K562 (cell line): ENCODE measurements around the gene GPR39. TPM values are rescaled to one million over a fixed set of nuclear protein-coding genes. Genes with fewer than 3 reads are reported as not detected.

ENCODE experiments used
- ATAC-seq: fragments of 200-7000 bp; cut with Tn5 transposase; 3 replicates; pipeline ENCODE4 v1.9.1; 2020; ENCODE audit warnings: moderate library complexity
- BruUV-seq: library from RNA; stranded (reverse); fragments of 400-500 nt; replicated peaks from 2 replicates; lab custom pipeline; 2021; lab: Mats Ljungman, UMichigan
- CTCF ChIA-PET: fragments of 300-600 bp; formaldehyde crosslinking; extraction: SDS; loops from one replicate; lab custom pipeline; 2021; ENCODE audit warnings: low intra/inter-chr PET ratio; lab: Yijun Ruan, JAX
- POLR2A ChIA-PET: fragments of 300-600, 350-650 bp; sonication (Branson Sonifier 250); formaldehyde crosslinking; extraction: SDS; loops from one replicate; lab custom pipeline; 2021; ENCODE audit warnings: antibody characterized with exemption, inconsistent platforms; lab: Yijun Ruan, JAX
- DNase-seq, 4 experiments: peaks; one replicate each; pipeline versions ENCODE4 v3.0.0 to v3.0.0-alpha.2; 2011 to 2018; ENCODE audit warnings: low spot score in 3 of 4, mixed read lengths in 3 of 4; ENCODE audit errors: extremely low read depth in 1 of 4
- FAIRE-seq: peaks from 2 replicates; lab custom pipeline; 2011; peaks lifted over from hg19 to GRCh38; lab: Jason Lieb, UNC
- H2AFZ ChIP-seq: 2 replicates; pipeline ENCODE4 v1.6.0; 2011; ENCODE audit warnings: low read depth, low read length, control low read depth, inconsistent platforms
- H3K27ac ChIP-seq: fragments of 200-600 bp; 3 replicates; pipeline ENCODE4 v1.8.0; 2011; ENCODE audit warnings: low read depth, mild to moderate bottlenecking, control low read depth, inconsistent platforms, low read length, moderate library complexity, mixed read lengths; ENCODE audit errors: extremely low read depth
- H3K27me3 ChIP-seq, 2 experiments: fragments of 300-600 bp in 1 of 2; 2 replicates in 1 of 2; 3 replicates in 1 of 2; pipeline versions ENCODE4 v1.6.0 to v1.8.0; 2011; ENCODE audit warnings: inconsistent platforms in 2 of 2, low read length in 2 of 2, mild to moderate bottlenecking in 1 of 2, mixed read lengths in 1 of 2, moderate library complexity in 1 of 2; ENCODE audit not compliant: control insufficient read depth in 2 of 2, insufficient read depth in 2 of 2
- H3K36me3 ChIP-seq: fragments of 300-600 bp; 3 replicates; pipeline ENCODE4 v1.8.0; 2011; ENCODE audit warnings: mild to moderate bottlenecking, low read length, inconsistent platforms; ENCODE audit not compliant: control insufficient read depth, insufficient read depth
- H3K4me1 ChIP-seq, 2 experiments: fragments of 200-600 bp in 1 of 2; replicated peaks in 1 of 2; 2 replicates in 1 of 2; 3 replicates in 1 of 2; pipeline versions ENCODE4 v1.5.1 to v1.8.0; 2011; ENCODE audit warnings: inconsistent platforms in 2 of 2, low read length in 2 of 2, mild to moderate bottlenecking in 1 of 2, mixed read lengths in 1 of 2, moderate library complexity in 1 of 2; ENCODE audit not compliant: control insufficient read depth in 2 of 2, insufficient read depth in 2 of 2
- H3K4me2 ChIP-seq: 2 replicates; pipeline ENCODE4 v1.6.1; 2011; ENCODE audit warnings: low read length, control low read depth, inconsistent platforms, mixed read lengths; ENCODE audit not compliant: insufficient read depth
- H3K4me3 ChIP-seq: fragments of 200-600 bp; sonication (generic), shearing (Covaris generic); 2 replicates; pipeline ENCODE4 v1.5.1; 2016; ENCODE audit warnings: control low read depth, inconsistent platforms
- H3K79me2 ChIP-seq: fragments of 200-600 bp; 3 replicates; pipeline ENCODE4 v1.8.0; 2011; ENCODE audit warnings: low read length, inconsistent platforms; ENCODE audit not compliant: control insufficient read depth, insufficient read depth
- H3K9ac ChIP-seq, 2 experiments: 2 replicates each; pipeline versions ENCODE4 v1.6.0 to v1.6.1; 2011; ENCODE audit warnings: low read depth in 2 of 2, low read length in 2 of 2, control low read depth in 1 of 2, inconsistent platforms in 1 of 2, mild to moderate bottlenecking in 1 of 2, mixed read lengths in 1 of 2; ENCODE audit not compliant: insufficient read depth in 1 of 2
- H3K9me1 ChIP-seq: one replicate; pipeline ENCODE4 v1.6.0; 2011; ENCODE audit warnings: inconsistent platforms, mild to moderate bottlenecking, low read length, moderate library complexity; ENCODE audit not compliant: control insufficient read depth, insufficient read depth
- H3K9me3 ChIP-seq: replicated peaks from 2 replicates; pipeline ENCODE4 v1.5.1; 2011; ENCODE audit warnings: low read depth, low read length, inconsistent platforms; ENCODE audit not compliant: control insufficient read depth, insufficient read depth
- H4K20me1 ChIP-seq: replicated peaks from 2 replicates; pipeline ENCODE4 v1.6.1; 2011; ENCODE audit warnings: low read length, inconsistent platforms, mixed read lengths; ENCODE audit not compliant: control insufficient read depth, insufficient read depth
- CREB3L1 ChIP-seq: fragments of 450-650 bp; IDR thresholded peaks from 2 replicates; pipeline ENCODE4 v1.6.1; 2014; ENCODE audit warnings: low read depth, mild to moderate bottlenecking, moderate library complexity, borderline replicate concordance
- ETV6 ChIP-seq, 3 experiments: fragments of 150-350 bp in 1 of 3; sonication (generic) in 1 of 3; formaldehyde crosslinking in 1 of 3; IDR thresholded peaks; 2 replicates each; pipeline versions ENCODE4 v1.6.1 to v1.8.0; 2014 to 2022; ENCODE audit warnings: borderline replicate concordance in 2 of 3, low read depth in 2 of 3, antibody characterized with exemption in 1 of 3, low read length in 1 of 3, mild to moderate bottlenecking in 1 of 3, missing genetic modification reagents in 1 of 3
- FIP1L1 ChIP-seq: fragments of 200-400 bp; formaldehyde crosslinking; IDR thresholded peaks from 2 replicates; pipeline ENCODE4 v1.6.1; 2018; ENCODE audit warnings: mild to moderate bottlenecking, low read depth, low read length; ENCODE audit not compliant: poor library complexity, severe bottlenecking
- FOXK1 ChIP-seq: sonication (generic); formaldehyde crosslinking; IDR thresholded peaks from 2 replicates; pipeline ENCODE4 v1.8.0; 2022; ENCODE audit warnings: missing genetic modification reagents, mild to moderate bottlenecking, borderline replicate concordance
- KLF13 ChIP-seq: fragments of 450-650 bp; IDR thresholded peaks from 2 replicates; pipeline ENCODE4 v1.6.1; 2016; ENCODE audit warnings: missing genetic modification characterization, low read depth, mild to moderate bottlenecking, missing compliant biosample characterization, moderate library complexity, borderline replicate concordance
- REST ChIP-seq, 2 experiments: fragments of 450-650 bp; formaldehyde crosslinking in 1 of 2; IDR thresholded peaks; 2 replicates each; pipeline versions ENCODE4 v1.4.0 to v1.6.1; 2014 to 2020; ENCODE audit warnings: mild to moderate bottlenecking in 2 of 2, borderline replicate concordance in 1 of 2, low read depth in 1 of 2
- SMARCE1 ChIP-seq: fragments of 450-650 bp; IDR thresholded peaks from 2 replicates; pipeline ENCODE4 v1.7.1; 2016; ENCODE audit warnings: mild to moderate bottlenecking
- ZNF134 ChIP-seq: fragments of 250-450 bp; sonication (Bioruptor Pico); conservative IDR thresholded peaks from 2 replicates; pipeline ENCODE4 v1.4.0; 2020
- ZNF347 ChIP-seq: fragments of 450-650 bp; formaldehyde crosslinking; IDR thresholded peaks from 2 replicates; pipeline ENCODE4 v1.4.0; 2020; ENCODE audit warnings: low read depth, mild to moderate bottlenecking, moderate library complexity
- WGBS: fragments of 100-300 bp; shearing (Covaris generic); methylation state at CpG from one replicate; pipeline ENCODE4 v1.1.6; 2016; ENCODE audit warnings: low coverage, mixed read lengths; ENCODE audit not compliant: insufficient coverage; ENCODE audit errors: missing lambda C conversion rate; 5-methylcytosine and 5-hydroxymethylcytosine counted together
- in situ Hi-C: fragments of 300-500 bp; cut with MboI; formaldehyde crosslinking; loops from 4 replicates; pipeline ENCODE4 v1.15.0; 2018; ENCODE audit warnings: inconsistent platforms, mixed read lengths
- intact Hi-C: fragments of 100-400 bp; cut with micrococcal nuclease; formaldehyde crosslinking; loops from 2 replicates; pipeline ENCODE4 v1.14.2; 2022
- polyA plus RNA-seq, 8 experiments: library from polyadenylated mRNA; depleted of rRNA in 4 of 8; stranded (reverse) in 5 of 8; unstranded in 3 of 8; fragments of >200 nt; fragmentation: Nextera tagmentation in 2 of 8; fragmentation: Illumina TruSeq in 1 of 8; extraction: Ambion mirVana in 2 of 8; extraction: Trizol in 1 of 8; gene quantifications; 2 replicates each; pipeline versions ENCODE4 v1.2.1 to v1.2.3, GENCODE V29; 2011 to 2014; ENCODE audit warnings: inconsistent platforms in 1 of 8, missing spikeins in 1 of 8
- total RNA-seq, 7 experiments: library from RNA; depleted of rRNA in 6 of 7; stranded (reverse); fragments of >200 nt in 6 of 7; fragmentation: Illumina TruSeq in 2 of 7; extraction: Trizol in 2 of 7; gene quantifications; 2 replicates each; pipeline versions ENCODE4 v1.2.1 to v1.2.3, GENCODE V29; 2011 to 2021; ENCODE audit warnings: low replicate concordance in 1 of 7

The GPR39 gene
- total and polyA plus RNA-seq, 9 of the 15 experiments (the other 6 are each of a cell fraction or from before 2014, with no cell fraction given) = 0.04 TPM; not detected in 8

GRCh38 chr2:132641819-132642218, 225.2 kb downstream of the GPR39 start (continued):
- TF ChIP-seq REST (IDR thresholded peaks at IDR 0.05; ENCODE audit: borderline replicate concordance) (no peak), REST (CRISPR knock-in tag; IDR thresholded peaks at IDR 0.05; ENCODE audit: low read depth) (no peak)
- TF ChIP-seq, all 486 proteins: peak for 1

- Histone ChIP-seq H3K4me3 (no peak overlapping the region), H3K36me3 (no peaks in the 10 kb centered on the region), H3K27ac (no peak overlapping the region), H3K79me2 (no peaks in the 10 kb centered on the region), H3K4me2 (no peak overlapping the region), H3K9me1 (no peaks in the 10 kb centered on the region), H3K27me3 (peaks cover 0 to 13% of the 10 kb centered on the region in 2 experiments; a peak in 2 of 5 replicates), H3K4me1 (peaks cover 0 to 4% of the 10 kb centered on the region in 2 experiments; a peak in 1 of 5 replicates), H4K20me1 (no peaks in the 10 kb centered on the region), H3K9ac (no peak overlapping the region), H2AFZ (no peak overlapping the region), H3K9me3 (no peaks in the 10 kb centered on the region)
- in situ Hi-C loops (no loop called here), intact Hi-C loops (no loop called here)
- CTCF ChIA-PET = no interaction called here
- no TSS peak for BruUV-seq
- POLR2A ChIA-PET = no interaction called here
- DNase-seq (no peak), FAIRE-seq (no peak), ATAC-seq (no peak)
- WGBS = 0% methylated on average over 2 of the region's 2 CpGs
- TF ChIP-seq ZNF347 (no peak), ZNF134 (CRISPR knock-in tag) (no peak), FOXK1 (CRISPR knock-in tag) (no peak), KLF13 (tag) (no peak), CREB3L1 (no peak), ETV6 (IDR thresholded peaks at IDR 0.05; ENCODE audit: borderline replicate concordance in 1 of 2, low read depth in 2 of 2, low read length in 1 of 2) (no peak), ETV6 (CRISPR knock-in tag; IDR thresholded peaks at IDR 0.05; ENCODE audit: borderline replicate concordance) (no peak), SMARCE1 (no peak), FIP1L1 (no peak)
Measured at GRCh38 chr2:132642415-132642814, 225.8 kb downstream of the GPR39 start.
